Psoas muscle (tissue), 8 donors: ENCODE results near the gene SUCLG1. TPM values are rescaled to one million over a fixed set of nuclear protein-coding genes. Genes with fewer than 3 reads are reported as not detected.
"Not testable (repeated sequence)": the region's sequence is repeated elsewhere in the genome, so short reads cannot be mapped to it uniquely, and the experiment has no call there.

Source experiments
- ATAC-seq, 4 donors: fragments of 200-7000 bp; cut with Tn5 transposase; one replicate each; pipeline ENCODE4 v1.9.1; 2020; ENCODE audit warnings: moderate library complexity in 3 of 4, mild to moderate bottlenecking in 2 of 4
- DNase-seq, 2 donors: peaks; one replicate each; pipeline ENCODE4 v3.0.0-alpha.2; 2020
- H3K27ac ChIP-seq: fragments of 200-600 bp; one replicate; pipeline ENCODE4 v1.8.0; 2022
- H3K27me3 ChIP-seq, 3 donors: fragments of 200-600 bp in 1 of 3; one replicate each; pipeline versions ENCODE4 v1.6.1 to v1.8.0; 2013 to 2022; ENCODE audit warnings: low read length in 2 of 3, mild to moderate bottlenecking in 2 of 3, moderate library complexity in 1 of 3; ENCODE audit not compliant: insufficient read depth in 3 of 3
- H3K36me3 ChIP-seq, 2 donors: fragments of 200-600 bp in 1 of 2; one replicate each; pipeline versions ENCODE4 v1.6.1 to v1.8.0; 2013 to 2022; ENCODE audit warnings: low read depth in 1 of 2, mild to moderate bottlenecking in 1 of 2, moderate library complexity in 1 of 2; ENCODE audit not compliant: insufficient read depth in 1 of 2
- H3K4me1 ChIP-seq: fragments of 200-600 bp; one replicate; pipeline ENCODE4 v1.8.0; 2022
- H3K4me3 ChIP-seq: fragments of 200-600 bp; one replicate; pipeline ENCODE4 v1.8.0; 2022; ENCODE audit warnings: mild to moderate bottlenecking
- H3K9me3 ChIP-seq: fragments of 200-600 bp; one replicate; pipeline ENCODE4 v1.8.0; 2022
- WGBS, 3 donors: extraction: QIAGEN DNeasy Blood & Tissue Kit; methylation state at CpG; one replicate each; pipeline versions ENCODE4 v1.1.6 to v1.1.7; 2013; 5-methylcytosine and 5-hydroxymethylcytosine counted together
- intact Hi-C, 2 donors: fragments of 100-400 bp; cut with DNase I; formaldehyde crosslinking; loops; one replicate each; pipeline versions ENCODE4 v1.11.0 to v1.14.2; 2022
- polyA plus RNA-seq, 3 donors: library from polyadenylated mRNA; stranded (reverse); fragments of 200-250 nt; gene quantifications; one replicate each; pipeline ENCODE4 v1.2.3, GENCODE V29; 2013
- total RNA-seq, 4 donors: library from RNA; stranded (reverse); fragmentation: NEBNext Ultra II Directional in 2 of 4; extraction: Animal tissue kit (Norgen Biotek cat#: 25700) in 2 of 4; gene quantifications; one replicate each; pipeline versions ENCODE4 v1.2.1 to v1.2.4, GENCODE V29; 2021 to 2023
- TF ChIP-seq, protein P1 (sequence below): fragments of 200-600 bp; IDR thresholded peaks from one replicate; pipeline ENCODE4 v1.8.0; 2022; ENCODE audit warnings: antibody characterized with exemption
- donor health status: healthy with polysubstance abuse.
- donor health status: DM: no; HTN: no; CAD: no; lungs with moderate emphysema.
- donor health status: Bipolar disorder and iron deficiency.
- donor health status: healthy.
- donor health status: DM: yes; HTN: yes; CAD: no.
- donor health status: DM: no; HTN: no; CAD: no.
- donor health status: DM: no; HTN: no; CAD: no.
- donor health status: DM: yes; HTN: yes; CAD: no.

SUCLG1 gene
- total and polyA plus RNA-seq, 7 donors: 112 to 184 (median 164) TPM

DNA sequence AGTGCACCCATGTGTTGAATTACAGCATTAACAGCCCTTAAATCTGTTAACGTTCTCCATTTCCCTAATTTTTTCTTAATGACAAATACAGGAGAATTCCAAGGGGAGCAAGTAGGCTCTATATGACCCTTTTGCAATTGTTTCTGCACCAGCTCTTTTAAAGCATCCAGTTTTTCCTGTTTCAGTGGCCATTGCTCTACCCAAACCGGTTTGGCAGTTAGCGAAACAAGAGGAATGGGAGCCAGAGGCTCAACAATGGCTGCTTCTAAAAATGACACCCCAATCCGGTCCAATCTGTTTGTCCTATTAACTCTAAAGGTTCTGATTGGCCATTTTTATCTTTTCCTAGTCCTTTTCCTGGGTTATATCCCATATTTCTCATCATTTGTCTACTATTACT is 15.1 kb upstream of the SUCLG1 start:
- no peaks in the 10 kb centered on the region for H3K27me3 ChIP-seq
- no peaks in the 10 kb centered on the region for H3K36me3 ChIP-seq
- H3K9me3 ChIP-seq: no peaks in the 10 kb centered on the region
- TF ChIP-seq, protein P1, sequence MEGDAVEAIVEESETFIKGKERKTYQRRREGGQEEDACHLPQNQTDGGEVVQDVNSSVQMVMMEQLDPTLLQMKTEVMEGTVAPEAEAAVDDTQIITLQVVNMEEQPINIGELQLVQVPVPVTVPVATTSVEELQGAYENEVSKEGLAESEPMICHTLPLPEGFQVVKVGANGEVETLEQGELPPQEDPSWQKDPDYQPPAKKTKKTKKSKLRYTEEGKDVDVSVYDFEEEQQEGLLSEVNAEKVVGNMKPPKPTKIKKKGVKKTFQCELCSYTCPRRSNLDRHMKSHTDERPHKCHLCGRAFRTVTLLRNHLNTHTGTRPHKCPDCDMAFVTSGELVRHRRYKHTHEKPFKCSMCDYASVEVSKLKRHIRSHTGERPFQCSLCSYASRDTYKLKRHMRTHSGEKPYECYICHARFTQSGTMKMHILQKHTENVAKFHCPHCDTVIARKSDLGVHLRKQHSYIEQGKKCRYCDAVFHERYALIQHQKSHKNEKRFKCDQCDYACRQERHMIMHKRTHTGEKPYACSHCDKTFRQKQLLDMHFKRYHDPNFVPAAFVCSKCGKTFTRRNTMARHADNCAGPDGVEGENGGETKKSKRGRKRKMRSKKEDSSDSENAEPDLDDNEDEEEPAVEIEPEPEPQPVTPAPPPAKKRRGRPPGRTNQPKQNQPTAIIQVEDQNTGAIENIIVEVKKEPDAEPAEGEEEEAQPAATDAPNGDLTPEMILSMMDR: no peak
- ATAC-seq (no peak), DNase-seq (no peak)
- intact Hi-C loops: no loop called here
- no peak overlapping the region for H3K4me3 ChIP-seq
- WGBS, 3 donors: 69 to 81% (median 77%) methylated on average over 4 of the region's 4 CpGs
- H3K4me1 ChIP-seq: no peaks in the 10 kb centered on the region
- no peak overlapping the region for H3K27ac ChIP-seq

DNA sequence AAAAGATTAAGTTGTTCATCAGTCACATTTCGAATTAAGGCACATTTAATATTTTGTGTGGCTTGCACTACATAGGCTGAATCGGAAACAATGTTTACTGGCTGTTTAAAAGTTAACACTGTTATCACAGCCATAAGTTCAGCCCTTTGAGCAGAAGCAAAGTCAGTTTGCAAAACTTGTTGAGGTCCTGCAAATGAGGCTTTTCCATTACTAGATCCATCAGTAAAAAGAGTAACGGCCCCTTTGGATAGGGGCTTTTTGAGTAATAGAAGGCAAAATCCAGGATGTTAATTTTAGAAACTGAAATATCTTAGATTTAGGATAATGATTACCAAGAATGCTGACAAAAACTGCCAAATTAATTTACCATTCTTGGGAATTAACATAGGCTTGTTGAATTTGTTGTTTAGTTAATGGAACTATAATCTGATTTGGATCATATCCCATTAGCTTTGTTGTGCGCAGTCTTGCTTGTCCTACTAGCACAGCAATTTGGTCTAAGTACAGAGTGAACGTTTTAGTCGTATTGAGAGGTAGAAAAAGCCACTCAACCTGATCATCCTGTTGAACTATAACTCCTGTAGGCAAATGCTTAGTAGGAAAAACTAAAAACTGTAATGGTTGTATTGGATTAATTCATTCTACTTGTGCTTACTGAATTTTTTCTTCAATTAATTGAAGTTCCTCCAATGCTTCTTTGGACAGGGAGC is 13.9 kb upstream of the SUCLG1 start:
- intact Hi-C loops: no loop called here
- no peak overlapping the region for H3K27ac ChIP-seq
- WGBS, 3 donors: 83 to 85% (median 84%) methylated on average over 6 of the region's 6 CpGs
- H3K9me3 ChIP-seq: no peaks in the 10 kb centered on the region
- DNase-seq (no peak), ATAC-seq (no peak)
- TF ChIP-seq, protein P1: no peak
- H3K4me3 ChIP-seq: no peak overlapping the region
- H3K36me3 ChIP-seq: no peaks in the 10 kb centered on the region
- H3K4me1 ChIP-seq: no peaks in the 10 kb centered on the region
- H3K27me3 ChIP-seq: no peaks in the 10 kb centered on the region

DNA sequence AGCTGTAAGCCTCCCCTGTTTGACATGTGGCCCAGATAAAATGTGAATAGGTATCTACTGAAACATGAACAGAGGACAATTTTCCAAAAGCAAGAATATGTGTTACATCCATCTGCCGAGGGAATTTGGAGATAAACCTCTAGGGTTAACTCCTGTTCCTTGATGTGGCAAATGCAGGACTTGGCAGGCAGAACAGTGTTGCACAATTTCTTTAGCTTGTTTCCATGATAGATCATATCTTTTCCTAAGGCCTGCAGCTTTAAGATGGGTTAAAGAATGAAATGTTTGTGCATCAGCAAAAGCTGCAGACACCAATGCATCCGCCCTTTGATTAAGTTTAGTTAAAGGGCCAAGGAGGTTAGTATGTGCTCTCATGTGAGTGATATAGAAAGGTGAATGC is 13.3 kb upstream of the SUCLG1 start:
- ATAC-seq, H3K27ac ChIP-seq, H3K4me3 ChIP-seq, H3K36me3 ChIP-seq, intact Hi-C loops, H3K9me3 ChIP-seq, H3K4me1 ChIP-seq, DNase-seq, H3K27me3 ChIP-seq: not testable (repeated sequence)
- 60 to 72% (median 72%) methylated on average over 2 of the region's 2 CpGs for WGBS, 3 donors

DNA sequence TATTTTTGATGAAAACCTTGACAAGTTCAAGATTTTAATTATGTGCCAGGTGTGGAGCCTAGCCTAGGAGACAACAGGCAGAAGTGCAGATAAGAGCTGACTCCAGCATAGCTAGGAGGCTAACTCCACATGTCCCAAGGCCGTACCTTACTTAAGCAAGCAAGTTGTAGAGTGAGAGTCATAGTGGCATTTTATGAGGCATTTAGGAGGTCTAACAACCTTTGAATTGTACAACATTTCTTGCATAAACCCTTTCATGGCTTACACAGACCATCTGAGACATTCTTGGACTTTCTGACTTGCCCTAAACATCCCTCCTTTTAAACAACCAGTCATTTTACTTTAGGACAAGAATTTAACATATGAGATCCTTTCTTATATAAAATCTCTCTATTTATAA is 8.3 kb upstream of the SUCLG1 start:
- no peak overlapping the region for H3K4me3 ChIP-seq
- DNase-seq (no peak), ATAC-seq (no peak)
- H3K27me3 ChIP-seq: no peaks in the 10 kb centered on the region
- no peaks in the 10 kb centered on the region for H3K9me3 ChIP-seq
- intact Hi-C loops: no loop called here
- WGBS, 3 donors: 93 to 100% (median 97%) methylated on average over 1 of the region's 1 CpG
- H3K36me3 ChIP-seq: no peaks in the 10 kb centered on the region
- no peaks in the 10 kb centered on the region for H3K4me1 ChIP-seq
- TF ChIP-seq, protein P1: no peak
- no peak overlapping the region for H3K27ac ChIP-seq

DNA sequence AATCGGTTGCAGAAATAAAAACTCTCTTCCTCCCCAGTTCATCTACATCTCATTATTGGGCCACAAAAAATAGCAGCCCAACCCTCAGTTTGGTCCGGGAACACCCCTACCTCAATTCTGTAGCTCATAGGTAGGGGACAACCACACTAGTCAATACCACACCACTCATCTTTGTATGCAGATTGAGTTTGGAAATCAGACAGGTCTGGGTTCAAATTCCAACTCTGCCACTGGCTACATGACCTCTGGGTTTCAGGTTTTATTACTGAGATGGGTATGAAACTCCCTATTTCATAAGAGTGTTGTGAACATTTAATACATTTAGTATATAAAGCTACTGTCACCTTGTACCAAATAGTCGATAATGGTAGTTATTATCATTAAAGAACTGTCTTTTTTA is 2.2 kb upstream of the SUCLG1 start:
- intact Hi-C loops: no loop called here
- peaks cover 28% of the 10 kb centered on the region for H3K4me1 ChIP-seq
- H3K9me3 ChIP-seq: no peaks in the 10 kb centered on the region
- ATAC-seq (no peak), DNase-seq (no peak)
- H3K27ac ChIP-seq: no peak overlapping the region
- H3K4me3 ChIP-seq: no peak overlapping the region
- 93 to 96% (median 95%) methylated on average over 3 of the region's 3 CpGs for WGBS, 3 donors
- no peaks in the 10 kb centered on the region for H3K27me3 ChIP-seq
- H3K36me3 ChIP-seq: no peaks in the 10 kb centered on the region
- TF ChIP-seq, protein P1: no peak
